ENCODE data around the gene HSPA12B. TPM values are rescaled to one million over a fixed set of nuclear protein-coding genes. Genes with fewer than 3 reads are reported as not detected.

The HSPA12B gene
- polyA plus RNA-seq, 1 experiment: 0.05 TPM

GRCh38 chr20:3706774-3707507 is 25.5 kb upstream of the HSPA12B start:
- CTCF ChIA-PET: interaction anchor here (0.9 to 2.5 kb wide), 5 partner anchors 9 to 144 kb away, joined by 4 to 10 read pairs (median 6); no protein-coding TSS in a partner anchor
- Histone ChIP-seq H3K27me3 (ENCODE audit: control insufficient read depth, insufficient read depth, low read length) (peaks cover 21% of the 10 kb centered on the region), H3K27ac (ENCODE audit: low read depth, low read length) (no peak overlapping the region), H3K4me3 (ENCODE audit: low read depth, low read length) (no peak overlapping the region), H3K9me3 (ENCODE audit: control insufficient read depth, insufficient read depth, low read length) (no peaks in the 10 kb centered on the region; the same call in 1 of the 2 replicates)
- TF ChIP-seq CTCF (IDR thresholded peaks at IDR 0.05; ENCODE audit: low read depth, low read length): no peak
- POLR2A ChIA-PET: interaction anchor here (0.5 kb wide), 1 partner anchor 84 kb away, joined by 5 read pairs; no protein-coding TSS in a partner anchor
- no peak for DNase-seq (ENCODE audit: low read depth, low spot score)

DNA sequence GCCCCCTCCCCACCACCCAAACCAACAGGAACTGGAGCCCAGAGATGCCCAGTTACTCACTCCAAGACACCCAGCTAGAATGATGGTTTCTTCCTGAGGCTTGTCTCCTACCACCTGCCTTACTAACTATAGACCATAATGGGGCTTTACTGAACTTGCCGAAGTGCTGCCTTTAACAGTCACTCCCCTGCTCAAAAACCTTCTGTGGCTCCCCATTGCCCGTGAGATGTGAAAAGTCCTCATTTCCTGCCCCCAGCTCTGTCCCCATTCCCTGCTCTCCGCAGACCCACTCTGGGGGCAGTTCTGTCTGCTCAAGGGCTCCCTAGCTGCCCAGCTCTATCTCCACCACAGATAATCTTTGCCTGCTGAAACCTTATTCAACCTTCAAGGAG is 25.0 kb upstream of the HSPA12B start:
- peaks cover 21% of the 10 kb centered on the region for H3K27me3 ChIP-seq (ENCODE audit: control insufficient read depth, insufficient read depth, low read length)
- CTCF ChIA-PET: interaction anchor here (0.9 to 2.5 kb wide), 5 partner anchors 9 to 145 kb away, joined by 4 to 10 read pairs (median 6); no protein-coding TSS in a partner anchor
- DNase-seq (ENCODE audit: low read depth, low spot score): no peak
- TF ChIP-seq CTCF (IDR thresholded peaks at IDR 0.05; ENCODE audit: low read depth, low read length): no peak
- H3K9me3 ChIP-seq (ENCODE audit: control insufficient read depth, insufficient read depth, low read length): no peaks in the 10 kb centered on the region; the same call in 1 of the 2 replicates
- no peak overlapping the region for H3K4me3 ChIP-seq (ENCODE audit: low read depth, low read length)
- POLR2A ChIA-PET: interaction anchor here (0.5 kb wide), 1 partner anchor 83 kb away, joined by 5 read pairs; no protein-coding TSS in a partner anchor
- H3K27ac ChIP-seq (ENCODE audit: low read depth, low read length): no peak overlapping the region

DNA sequence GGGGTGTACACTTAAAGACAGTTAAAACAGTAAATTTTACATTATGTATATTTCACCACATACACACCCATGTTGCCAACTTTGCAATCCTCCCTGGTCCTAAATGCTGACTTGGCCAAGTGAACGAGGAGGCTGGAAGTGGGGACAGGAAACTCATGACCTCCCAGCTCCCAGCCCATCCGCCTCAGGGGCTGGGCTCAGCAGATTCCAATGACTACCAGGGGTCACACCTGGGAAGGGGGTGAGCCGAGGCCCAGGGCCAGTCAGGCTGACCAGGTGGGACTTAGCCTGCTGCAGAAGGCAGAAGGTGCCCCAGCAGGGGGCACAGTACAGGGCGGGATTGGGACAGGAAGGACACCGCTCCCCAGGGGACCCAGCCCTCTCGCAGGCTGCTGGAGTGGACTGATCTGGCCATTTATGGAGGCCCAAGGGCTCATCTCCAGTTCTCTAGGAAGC is 22.4 kb upstream of the HSPA12B start:
- ChIA-PET CTCF (interaction anchor here (0.6 to 2.7 kb wide), 21 partner anchors 9 to 280 kb away, joined by 3 to 110 read pairs (median 8); partner anchors contain the start of genes ADAM33, AP5S1 and HSPA12B), POLR2A (interaction anchor here (0.6 to 1.5 kb wide), 2 partner anchors 33 to 68 kb away, joined by 3 to 4 read pairs; no protein-coding TSS in a partner anchor)
- Histone ChIP-seq H3K27ac (ENCODE audit: low read depth, low read length) (no peak overlapping the region), H3K4me3 (ENCODE audit: low read depth, low read length) (no peak overlapping the region), H3K9me3 (ENCODE audit: control insufficient read depth, insufficient read depth, low read length) (no peaks in the 10 kb centered on the region; the same call in 1 of the 2 replicates), H3K27me3 (ENCODE audit: control insufficient read depth, insufficient read depth, low read length) (peaks cover 17% of the 10 kb centered on the region)
- DNase-seq (ENCODE audit: low read depth, low spot score): no peak
- no peak for TF ChIP-seq CTCF (IDR thresholded peaks at IDR 0.05; ENCODE audit: low read depth, low read length)

DNA sequence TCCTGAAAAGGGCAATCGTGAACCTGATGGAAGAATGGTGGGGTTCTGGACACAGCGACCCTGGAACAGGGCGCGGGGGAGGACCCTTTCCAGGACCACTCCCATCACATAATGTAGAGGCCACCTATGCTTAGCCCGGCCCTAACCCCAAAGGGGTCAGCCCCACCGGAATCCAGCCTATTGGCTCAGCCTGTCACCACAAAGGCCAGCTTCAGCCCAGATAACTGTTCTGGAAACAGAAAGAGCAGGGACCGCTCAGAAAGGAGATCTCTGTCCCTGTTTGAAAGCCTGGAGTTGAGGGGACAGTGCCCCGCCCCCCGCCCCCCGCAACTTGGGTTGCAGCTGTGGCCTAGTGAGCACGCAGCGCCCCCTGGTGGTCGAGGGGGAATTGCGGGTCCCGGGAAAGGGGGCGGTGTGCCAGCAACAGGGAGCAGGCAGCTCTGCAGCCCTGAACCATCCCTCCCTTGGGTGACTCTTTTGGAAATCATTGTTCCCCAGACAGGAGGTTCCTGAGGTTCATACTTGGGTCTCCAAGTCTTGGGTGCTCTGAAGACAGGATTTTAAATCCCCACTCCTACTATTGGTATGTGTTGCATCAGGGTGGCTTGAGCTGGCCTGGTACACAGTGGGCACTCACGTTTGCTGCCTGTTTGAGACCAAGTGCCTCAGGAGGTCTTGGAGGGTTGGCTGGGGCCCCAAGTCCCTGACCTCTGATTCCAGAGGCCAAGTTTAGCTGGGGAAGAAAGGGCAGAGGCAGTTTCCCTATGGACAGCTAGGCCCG is 21.6 kb upstream of the HSPA12B start:
- DNase-seq (ENCODE audit: low read depth, low spot score): no peak
- no peak overlapping the region for H3K27ac ChIP-seq (ENCODE audit: low read depth, low read length)
- H3K4me3 ChIP-seq (ENCODE audit: low read depth, low read length): no peak overlapping the region
- peak; percentile 93 for TF ChIP-seq CTCF (IDR thresholded peaks at IDR 0.05; ENCODE audit: low read depth, low read length)
- H3K9me3 ChIP-seq (ENCODE audit: control insufficient read depth, insufficient read depth, low read length): no peaks in the 10 kb centered on the region; the same call in 1 of the 2 replicates
- POLR2A ChIA-PET: interaction anchor here (0.6 to 1.5 kb wide), 5 partner anchors 30 to 67 kb away, joined by 3 to 4 read pairs (median 3); partner anchors contain the start of gene ADAM33
- CTCF ChIA-PET: interaction anchor here (0.6 to 2.7 kb wide), 31 partner anchors 8 to 279 kb away, joined by 3 to 110 read pairs (median 4); partner anchors contain the start of genes ADAM33, AP5S1, CENPB and HSPA12B
- peaks cover 13% of the 10 kb centered on the region for H3K27me3 ChIP-seq (ENCODE audit: control insufficient read depth, insufficient read depth, low read length)
